Stimulated activated CD4-positive, alpha-beta T cell treated with anti-CD3 and anti-CD28 coated beads, Interleukin-12 subunit alpha, Interleukin-12 subunit beta, amount 100 ng/mL, for 24 hours (primary cell): ENCODE results near the gene OR8S1.
"Not testable (repeated sequence)": the region's sequence is repeated elsewhere in the genome, so short reads cannot be mapped to it uniquely, and the experiment has no call there.

Experiments
- DNase-seq, 2 experiments: peaks; one replicate each; pipeline ENCODE4 v3.0.0-alpha.2; 2020; ENCODE audit warnings: low read depth in 2 of 2

Gene OR8S1, protein sequence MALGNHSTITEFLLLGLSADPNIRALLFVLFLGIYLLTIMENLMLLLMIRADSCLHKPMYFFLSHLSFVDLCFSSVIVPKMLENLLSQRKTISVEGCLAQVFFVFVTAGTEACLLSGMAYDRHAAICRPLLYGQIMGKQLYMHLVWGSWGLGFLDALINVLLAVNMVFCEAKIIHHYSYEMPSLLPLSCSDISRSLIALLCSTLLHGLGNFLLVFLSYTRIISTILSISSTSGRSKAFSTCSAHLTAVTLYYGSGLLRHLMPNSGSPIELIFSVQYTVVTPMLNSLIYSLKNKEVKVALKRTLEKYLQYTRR

DNA sequence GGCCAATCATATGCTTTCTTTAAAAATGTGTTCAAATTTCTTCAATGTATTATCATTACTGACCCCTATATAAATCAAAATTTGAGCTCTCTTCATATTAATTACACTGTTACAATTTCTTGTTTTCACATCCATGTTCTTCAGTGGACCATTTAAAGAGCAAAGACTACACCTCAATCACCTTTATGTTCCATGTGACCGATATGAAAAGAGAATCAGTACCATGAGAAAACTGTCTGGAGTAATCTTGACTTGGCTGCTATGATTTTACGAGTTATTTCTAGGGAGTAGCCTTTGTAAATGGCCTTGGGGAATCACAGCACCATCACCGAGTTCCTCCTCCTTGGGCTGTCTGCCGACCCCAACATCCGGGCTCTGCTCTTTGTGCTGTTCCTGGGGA is at the start of gene OR8S1:
Gene OR8S1 (plus strand): TSS at position 301 of the 400 bp plus-strand sequence. CDS start 0 bp downstream, at position 301.
- DNase-seq: no peak

DNA sequence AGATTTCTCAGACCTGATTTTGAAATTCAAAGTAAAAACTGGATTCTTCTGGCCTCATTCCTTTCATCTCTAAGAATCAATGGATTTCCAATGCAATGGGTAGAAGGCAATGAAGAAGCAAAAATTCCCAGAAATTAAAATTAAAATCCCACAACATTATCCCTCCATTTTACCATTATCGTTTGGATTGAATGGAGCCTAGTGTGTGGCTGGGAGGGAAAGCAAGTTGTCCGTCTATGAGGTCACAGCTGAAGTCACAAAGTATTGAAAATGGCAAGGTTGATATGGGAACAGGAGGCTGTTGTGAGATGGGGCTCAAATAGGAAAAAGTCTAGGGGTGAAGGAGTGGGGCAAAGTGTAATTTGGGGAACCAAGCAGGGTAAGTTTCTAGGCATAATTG is 43.2 kb upstream of the OR8S1 start, which contains the start of gene C12orf54:
Gene C12orf54 (plus strand): TSS at position 301 of the 400 bp plus-strand sequence. CDS start 799 bp downstream, outside the sequence.
- DNase-seq: no peak

DNA sequence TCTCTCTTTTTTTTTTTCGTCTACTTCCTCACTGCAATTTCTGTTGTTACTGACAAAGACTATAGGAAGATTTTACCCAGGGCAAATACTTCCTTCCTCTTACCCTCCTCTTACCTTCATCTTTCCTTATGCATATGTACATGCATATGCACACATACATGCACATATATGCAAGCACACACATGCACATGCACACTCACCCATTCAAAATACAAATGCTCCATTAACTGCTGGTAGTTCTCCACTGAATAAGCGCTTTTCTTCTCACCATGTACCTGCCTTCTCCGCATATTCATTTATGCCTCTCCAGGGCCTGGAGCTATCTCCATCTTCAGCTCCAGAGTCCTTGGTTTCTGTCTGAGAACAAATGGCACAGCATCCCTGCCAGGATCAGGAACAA is 42.5 kb upstream of the OR8S1 start:
- no peak for DNase-seq

DNA sequence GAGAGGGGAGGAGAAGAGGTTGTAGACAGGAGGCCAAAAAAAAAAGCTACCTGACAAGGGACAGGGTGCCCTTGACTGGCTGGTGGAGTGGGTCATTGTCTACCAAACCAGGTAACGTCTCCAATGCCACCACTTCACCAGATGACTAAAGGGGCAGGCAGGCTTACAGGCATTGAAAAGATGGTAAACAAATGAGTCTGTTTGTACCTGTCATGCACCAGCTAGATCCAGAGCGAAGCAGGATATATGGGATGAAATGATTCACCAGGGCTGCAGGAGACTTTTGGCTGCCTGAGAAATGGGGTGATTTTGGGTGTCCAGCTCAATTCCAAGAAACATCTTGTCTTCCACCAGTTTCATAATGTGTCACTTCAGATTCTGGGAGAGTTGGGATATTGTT is 39.2 kb upstream of the OR8S1 start:
- no peak for DNase-seq

DNA sequence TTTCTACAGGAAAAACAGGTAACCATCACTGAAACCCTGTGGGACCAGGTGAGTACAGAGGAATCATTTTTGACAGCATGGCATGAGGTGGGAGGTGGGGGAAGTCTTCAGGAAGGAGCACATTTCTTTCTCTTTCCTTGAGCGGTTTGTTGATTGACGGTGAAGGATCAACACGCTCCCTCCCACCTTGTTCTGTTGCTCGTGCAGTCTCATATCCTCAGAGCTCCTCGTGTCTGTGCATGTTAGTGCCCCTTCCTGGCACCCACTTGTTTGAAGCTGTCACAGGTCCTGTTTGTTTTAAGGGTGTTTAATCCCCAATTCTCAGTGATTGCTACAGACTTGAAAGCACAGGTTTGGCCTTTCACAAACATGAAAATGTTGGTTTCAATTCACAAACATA is 38.8 kb upstream of the OR8S1 start:
- DNase-seq: no peak

DNA sequence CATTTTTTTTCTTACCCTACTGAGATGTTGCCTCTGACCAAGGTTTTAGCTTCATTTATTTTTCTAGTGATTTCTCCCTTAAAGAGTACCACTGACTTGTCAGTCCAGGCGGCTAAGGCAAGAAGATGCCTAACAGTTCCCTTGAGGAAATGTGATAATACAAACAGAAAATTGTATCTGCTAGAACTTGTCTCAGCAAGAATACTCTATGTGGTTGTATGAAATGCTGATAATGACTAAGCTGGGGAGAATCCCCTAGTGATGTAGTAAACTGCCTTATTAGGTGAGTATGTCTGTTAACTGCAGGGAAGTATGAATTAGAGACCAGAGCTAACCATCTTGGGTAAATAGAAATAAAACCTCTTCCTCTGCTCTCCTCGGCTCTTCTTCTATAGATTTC is 36.4 kb upstream of the OR8S1 start:
- no peak for DNase-seq

DNA sequence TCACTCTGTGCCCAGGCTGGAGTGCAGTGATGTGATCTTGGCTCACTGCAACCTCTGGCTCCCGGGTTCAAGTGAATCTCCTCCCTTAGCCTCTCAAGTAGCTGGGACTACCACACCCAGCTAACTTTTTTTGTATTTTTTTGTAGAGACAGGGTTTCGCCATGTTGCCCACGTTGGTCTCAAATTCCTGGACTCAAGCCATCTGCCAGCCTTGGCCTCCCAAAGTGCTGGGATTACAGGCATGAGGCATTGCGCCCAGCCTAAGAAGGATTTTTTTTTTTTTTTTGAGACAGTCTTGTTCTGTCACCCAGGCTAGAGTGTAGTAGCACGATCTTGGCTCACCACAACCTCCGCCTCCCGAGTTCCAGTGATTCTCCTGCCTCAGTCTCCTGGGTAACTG is 36.0 kb upstream of the OR8S1 start:
- DNase-seq: not testable (repeated sequence)

DNA sequence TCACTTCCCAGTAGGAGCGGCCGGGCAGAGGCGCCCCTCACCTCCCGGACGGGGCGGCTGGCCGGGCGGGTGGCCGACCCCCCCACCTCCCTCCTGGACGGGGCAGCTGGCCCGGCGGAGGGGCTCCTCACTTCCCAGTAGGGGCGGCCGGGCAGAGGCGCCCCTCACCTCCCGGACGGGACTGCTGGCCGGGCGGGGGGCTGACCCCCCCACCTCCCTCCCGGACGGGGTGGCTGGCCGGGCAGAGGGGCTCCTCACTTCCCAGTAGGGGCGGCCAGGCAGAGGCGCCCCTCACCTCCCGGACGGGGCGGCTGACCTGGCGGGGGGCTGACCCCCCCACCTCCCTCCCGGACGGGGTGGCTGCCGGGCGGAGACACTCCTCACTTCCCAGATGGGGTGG is 25.2 kb upstream of the OR8S1 start:
- not testable (repeated sequence) for DNase-seq

DNA sequence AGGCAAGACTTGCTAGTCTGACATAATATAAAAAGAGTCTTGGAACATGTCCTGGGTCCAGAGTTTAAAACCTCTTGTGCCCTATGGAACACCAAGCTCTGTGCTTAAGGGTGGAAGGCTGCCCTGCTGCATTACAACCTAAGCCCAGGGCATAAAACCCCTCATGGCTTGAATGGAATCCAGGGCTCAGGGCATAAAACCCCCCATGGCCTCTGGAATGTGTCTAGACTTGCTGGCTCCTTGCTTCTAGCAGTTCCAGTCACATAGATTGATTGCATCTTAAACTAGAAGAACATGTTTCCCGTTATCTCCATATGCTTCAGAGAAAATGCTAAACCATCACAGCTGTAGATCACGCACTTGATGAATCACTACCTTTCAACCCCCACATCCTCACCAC is 18.6 kb upstream of the OR8S1 start:
- not testable (repeated sequence) for DNase-seq

DNA sequence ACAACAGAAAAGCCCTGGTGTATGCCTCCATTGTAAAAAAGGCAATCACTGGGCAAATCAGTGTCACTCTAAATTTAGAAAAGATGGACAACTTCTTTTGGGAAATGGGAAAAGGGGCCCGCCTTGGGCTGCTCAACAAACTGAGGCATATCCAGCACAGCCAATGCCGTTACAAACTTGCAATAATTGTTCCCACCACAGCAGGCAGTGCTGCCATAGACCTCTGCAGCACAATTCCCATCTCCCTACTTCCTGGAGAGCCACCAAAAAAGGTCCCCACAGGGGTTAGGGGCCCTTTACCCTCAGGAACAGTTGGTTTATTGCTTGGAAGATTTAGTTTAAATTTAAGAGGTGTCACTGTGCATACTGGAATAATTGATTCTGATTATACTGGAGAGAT is 16.4 kb upstream of the OR8S1 start:
- DNase-seq: no peak

DNA sequence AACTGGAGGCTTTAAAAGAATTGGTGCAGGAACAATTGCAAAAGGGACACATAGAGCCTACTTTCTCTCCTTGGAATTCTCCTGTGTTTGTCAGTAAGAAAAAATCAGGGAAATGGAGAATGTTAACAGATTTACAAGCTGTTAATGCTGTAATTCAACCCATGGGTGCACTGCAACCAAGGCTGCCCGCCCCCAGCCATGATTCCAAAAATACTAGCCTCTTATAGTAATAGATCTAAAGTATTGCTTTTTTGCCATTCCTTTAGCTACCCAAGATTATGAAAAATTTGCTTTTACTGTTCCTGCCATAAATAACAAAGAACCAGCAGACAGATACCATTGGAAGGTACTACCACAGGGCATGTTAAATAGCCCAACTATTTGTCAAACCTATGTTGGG is 15.3 kb upstream of the OR8S1 start:
- DNase-seq: no peak

DNA sequence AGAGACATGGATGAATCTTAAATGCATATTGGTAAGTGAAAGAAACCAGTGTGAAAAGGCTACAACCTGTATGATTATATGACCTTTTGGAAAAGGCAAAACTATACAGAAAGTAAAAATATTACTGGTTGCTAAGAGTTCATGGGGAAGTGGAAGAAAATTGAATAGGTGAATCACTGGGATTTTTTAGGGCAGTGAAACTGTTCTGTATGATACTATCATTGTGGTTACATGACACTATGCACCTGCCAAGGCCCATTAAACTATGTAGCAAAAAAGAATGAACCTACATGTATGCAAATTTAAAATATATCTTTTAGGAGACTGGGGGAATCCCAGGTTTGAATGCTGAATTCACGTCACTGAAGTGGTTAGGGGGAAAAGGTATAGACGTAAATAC is 12.6 kb upstream of the OR8S1 start:
- DNase-seq: no peak

DNA sequence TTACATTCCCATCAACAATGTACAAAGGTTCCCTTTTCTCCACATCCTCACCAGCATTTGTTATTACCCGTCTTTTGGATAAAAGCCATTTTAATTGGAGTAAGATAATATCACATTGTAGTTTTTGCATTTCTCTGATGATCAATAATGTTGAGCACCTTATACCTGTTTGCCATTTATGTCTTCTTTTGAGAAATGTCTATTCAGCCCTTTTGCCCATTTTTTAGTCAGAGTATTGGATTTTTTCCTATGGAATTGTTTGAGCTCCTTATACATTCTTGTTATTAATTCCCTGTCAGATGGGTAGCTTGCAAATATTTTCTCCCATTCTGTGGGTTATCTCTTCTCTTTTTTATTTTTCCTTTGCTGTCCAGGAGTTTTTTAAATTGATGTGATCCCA is 10.7 kb upstream of the OR8S1 start:
- DNase-seq: no peak

DNA sequence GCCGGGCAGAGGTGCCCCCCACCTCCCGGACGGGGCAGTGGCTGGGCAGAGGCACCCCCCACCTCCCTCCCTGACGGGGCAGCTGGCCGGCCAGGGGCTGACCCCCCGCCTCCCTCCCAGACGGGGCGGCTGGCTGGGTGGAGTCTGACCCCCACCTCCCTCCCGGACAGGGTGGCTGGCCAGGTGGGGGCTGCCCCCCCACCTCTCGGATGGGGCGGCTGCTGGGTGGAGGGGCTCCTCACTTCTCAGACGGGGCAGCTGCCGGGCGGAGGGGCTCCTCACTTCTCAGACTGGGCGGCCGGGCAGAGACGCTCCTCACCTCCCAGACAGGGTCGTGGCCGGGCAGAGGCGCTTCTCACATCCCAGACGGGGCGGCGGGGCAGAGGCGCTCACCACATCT is 5.1 kb upstream of the OR8S1 start:
- DNase-seq: not testable (repeated sequence)

DNA sequence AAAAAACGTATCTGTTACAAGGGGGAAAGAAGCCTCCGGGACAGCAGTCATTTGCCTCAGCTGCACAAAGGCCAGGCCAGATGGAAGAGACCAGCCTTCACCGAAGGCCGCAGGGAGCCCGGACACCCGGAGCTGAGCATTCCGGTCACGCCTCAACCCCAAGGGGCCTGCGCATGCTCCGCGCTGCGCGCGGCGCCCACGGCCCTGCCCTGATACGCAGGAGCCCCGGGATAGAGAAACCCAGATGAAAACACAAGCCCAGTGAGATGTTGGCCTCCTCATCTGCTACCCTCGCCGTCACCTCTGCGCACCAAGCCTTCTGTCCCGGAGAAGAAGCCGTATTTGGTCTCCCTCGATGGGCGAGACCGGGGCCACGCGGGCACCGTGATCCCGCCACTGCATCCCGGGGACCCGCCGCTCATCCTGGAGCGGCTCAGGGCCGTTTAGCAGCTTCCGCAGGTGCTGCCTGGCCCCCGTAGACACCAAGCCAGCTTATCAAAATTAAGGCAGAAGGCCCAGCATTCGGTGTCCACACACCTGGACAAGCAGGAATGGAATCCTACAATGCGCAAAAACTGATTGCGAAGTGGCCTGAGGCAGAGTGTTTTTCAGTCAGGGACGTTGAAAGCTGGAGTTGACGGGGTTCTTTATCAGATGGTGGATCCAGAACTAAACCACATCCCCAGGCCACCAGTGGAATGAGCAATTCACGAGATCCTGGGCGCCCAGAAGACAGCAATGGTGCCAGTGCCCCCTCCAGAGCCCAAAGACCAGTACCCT is 2.6 kb downstream of the OR8S1 start:
- no peak for DNase-seq

DNA sequence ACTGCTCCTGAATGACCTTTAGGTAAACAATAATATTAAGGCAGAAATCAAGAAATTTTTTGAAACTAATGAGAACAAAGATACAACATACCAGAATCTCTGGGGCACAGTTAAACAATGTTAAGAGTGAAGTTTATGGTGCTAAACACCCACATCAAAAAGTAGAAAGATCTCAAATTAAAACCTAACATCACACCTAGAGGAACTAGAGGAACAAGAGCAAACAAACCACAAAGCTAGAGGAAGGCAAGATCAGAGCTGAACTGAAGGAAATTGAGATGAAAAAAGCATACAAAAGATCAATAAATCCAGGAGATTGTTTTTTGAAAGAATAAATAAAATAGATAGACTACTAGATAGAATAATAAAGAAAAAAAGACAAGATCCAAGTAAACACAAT is 7.2 kb downstream of the OR8S1 start:
- DNase-seq: no peak

DNA sequence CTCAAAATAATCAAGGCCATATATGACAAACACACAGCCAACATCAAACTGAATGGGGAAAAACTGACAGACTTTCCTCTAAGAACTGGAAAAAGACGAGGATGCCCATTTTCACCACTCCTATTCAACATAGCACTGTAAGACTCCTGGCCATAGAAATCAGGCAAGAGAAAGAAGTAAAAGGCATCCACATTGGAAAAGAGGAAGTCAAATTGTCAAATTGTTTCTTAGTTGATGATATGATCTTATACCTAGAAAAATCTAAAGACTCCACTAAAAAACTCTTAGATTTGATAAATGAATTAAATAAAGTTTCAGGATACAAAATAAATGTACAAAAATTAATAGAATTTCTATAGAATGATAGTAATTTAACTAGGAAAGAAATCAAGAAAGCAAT is 11.2 kb downstream of the OR8S1 start:
- DNase-seq: no peak

DNA sequence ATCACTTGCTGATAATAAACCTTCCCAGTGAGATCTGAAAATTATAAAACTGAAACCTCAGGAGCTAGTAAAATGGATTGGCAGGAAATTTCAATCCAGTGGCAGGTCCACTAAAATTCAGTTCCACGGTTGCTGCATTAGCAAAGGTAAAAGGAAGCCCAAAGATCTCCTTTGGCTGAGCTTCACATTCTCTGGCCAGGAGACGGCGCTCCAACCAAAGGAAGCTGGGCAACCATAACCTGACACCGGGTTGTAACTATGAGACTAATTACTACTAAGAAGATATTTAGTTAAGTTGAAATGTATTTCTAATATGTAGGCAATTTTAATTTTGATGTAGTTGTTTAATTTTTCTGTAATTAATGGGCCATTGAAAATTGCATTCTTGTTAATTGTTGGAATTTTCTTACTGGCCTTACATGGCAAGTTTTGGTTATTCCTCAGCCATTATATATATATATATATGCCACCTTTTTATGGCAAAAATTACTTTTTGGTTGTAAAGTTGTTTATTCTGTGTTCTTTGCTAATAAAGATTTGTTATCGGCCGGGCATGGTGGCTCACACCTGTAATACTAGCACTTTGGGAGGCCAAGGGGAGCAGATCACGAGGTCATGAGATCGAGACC is 17.0 kb downstream of the OR8S1 start:
- peak; percentile 1 to 41 for DNase-seq

DNA sequence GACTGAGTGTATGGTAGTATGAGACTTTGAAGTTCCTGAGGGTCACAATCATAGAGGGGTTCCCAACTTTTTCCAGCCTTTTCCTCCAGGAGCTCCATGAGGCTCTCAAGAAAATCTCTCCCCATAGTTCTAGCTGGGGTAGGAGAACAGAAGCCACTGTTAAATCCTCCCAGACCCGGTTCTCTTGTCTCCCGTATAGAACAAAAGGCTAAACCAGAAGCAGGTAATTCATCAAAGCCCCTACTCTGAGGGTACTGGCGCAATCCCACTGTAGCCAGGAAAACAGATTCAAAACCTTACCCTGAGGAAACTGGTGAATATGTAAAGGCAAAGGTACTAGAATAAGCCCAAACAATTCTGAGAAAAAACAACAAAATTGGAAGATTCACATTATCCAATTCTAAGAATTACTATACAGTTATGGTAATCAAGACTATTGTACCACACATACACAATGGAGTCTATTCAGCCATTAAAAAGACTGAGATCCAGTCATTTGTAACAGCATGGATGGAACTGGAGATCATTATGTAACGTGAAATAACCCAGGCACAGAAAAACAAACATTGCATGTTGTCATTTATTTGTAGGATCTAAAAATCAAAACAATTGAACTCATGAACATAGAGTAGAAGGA is 20.5 kb downstream of the OR8S1 start:
- DNase-seq: no peak

DNA sequence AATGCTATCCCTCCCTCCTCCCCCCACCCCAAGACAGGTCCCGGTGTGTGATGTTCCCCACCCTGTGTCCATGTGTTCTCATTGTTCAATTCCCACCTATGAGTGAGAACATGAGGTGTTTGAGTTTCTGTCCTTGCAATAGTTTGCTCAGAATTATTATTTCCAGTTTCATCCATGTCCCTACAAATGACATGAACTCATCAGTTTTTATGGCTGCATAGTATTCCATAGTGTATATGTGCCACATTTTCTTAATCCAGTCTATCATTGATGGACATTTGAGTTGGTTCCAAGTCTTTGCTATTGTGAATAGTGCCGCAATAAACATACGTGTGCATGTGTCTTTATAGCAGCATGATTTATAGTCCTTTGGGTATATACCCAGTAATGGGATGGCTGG is 21.6 kb downstream of the OR8S1 start:
- not testable (repeated sequence) for DNase-seq

DNA sequence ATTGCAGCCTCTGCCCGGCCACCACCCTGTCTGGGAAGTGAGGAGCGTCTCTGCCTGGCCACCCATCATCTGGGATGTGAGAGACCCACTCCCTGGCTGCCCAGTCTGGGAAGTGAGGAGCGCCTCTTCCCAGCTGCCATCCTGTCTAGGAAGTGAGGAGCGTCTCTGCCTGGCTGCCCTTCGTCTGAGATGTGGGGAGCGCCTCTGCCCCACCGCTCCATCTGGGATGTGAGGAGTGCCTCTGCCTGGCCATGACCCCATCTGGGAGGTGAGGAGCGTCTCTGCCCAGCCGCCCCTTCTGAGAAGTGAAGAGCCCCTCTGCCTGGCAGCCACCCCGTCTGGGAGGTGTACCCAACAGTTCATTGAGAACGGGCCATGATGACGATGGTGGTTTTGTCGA is 26.2 kb downstream of the OR8S1 start:
- not testable (repeated sequence) for DNase-seq

DNA sequence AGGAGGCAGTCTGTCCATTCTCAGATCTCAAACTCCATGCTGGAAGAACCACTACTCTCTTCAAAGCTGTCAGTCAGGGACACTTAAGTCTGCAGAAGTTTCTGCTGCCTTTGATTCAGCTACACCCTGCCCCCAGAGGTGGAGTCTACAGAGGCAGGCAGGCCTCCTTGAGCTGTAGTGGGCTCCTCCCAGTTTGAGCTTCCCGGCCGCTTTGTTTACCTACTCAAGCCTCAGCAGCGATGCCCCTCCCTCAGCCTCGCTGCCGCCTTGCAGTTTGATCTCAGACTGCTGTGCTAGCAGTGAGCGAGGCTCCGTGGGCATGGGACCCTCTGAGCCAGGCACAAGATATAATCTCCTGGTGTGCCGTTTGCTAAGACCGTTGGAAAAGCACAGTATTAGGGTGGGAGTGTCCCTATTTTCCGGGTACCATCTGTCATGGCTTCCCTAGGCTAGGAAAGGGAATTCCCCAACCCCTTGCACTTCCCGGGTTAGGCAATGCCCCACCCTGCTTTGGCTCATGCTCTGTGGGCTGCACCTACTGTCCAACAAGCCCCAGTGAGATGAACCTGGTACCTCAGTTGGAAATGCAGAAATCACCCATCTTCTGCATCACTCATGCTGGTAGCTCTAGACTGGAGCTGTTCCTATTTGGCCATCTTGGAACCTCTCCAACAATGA is 28.4 kb downstream of the OR8S1 start:
- DNase-seq: not testable (repeated sequence)
